Left lung (tissue), 10 donors: ENCODE measurements around the gene SRRT. TPM values are rescaled to one million over a fixed set of nuclear protein-coding genes. Genes with fewer than 3 reads are reported as not detected.

Experiments used
- ATAC-seq: fragments of 200-7000 bp; cut with Tn5 transposase; one replicate; pipeline ENCODE4 v1.9.1; 2020; ENCODE audit warnings: moderate library complexity
- DNase-seq, 4 donors: peaks; one replicate each; pipeline ENCODE4 v3.0.0-alpha.2; 2013 to 2020
- H3K27ac ChIP-seq, 2 donors: fragments of 200-600 bp; sonication (generic) in 1 of 2; one replicate each; pipeline versions ENCODE4 v1.5.0 to v1.8.0; 2020 to 2021
- H3K27me3 ChIP-seq, 2 donors: fragments of 200-600 bp; sonication (generic) in 1 of 2; one replicate each; pipeline versions ENCODE4 v1.5.0 to v1.8.0; 2020 to 2021
- H3K36me3 ChIP-seq, 2 donors: fragments of 200-600 bp; sonication (generic) in 1 of 2; one replicate each; pipeline versions ENCODE4 v1.5.0 to v1.8.0; 2020 to 2021
- H3K4me1 ChIP-seq, 2 donors: fragments of 200-600 bp; one replicate each; pipeline ENCODE4 v1.8.0; 2021
- H3K4me3 ChIP-seq, 2 donors: fragments of 200-600 bp; sonication (generic) in 1 of 2; one replicate each; pipeline versions ENCODE4 v1.5.0 to v1.8.0; 2020 to 2021; ENCODE audit warnings: mild to moderate bottlenecking in 1 of 2
- H3K9me3 ChIP-seq, 2 donors: fragments of 200-600 bp; sonication (generic) in 1 of 2; one replicate each; pipeline versions ENCODE4 v1.5.0 to v1.8.0; 2020 to 2021
- CTCF ChIP-seq, 2 donors: fragments of 200-600 bp; sonication (generic) in 1 of 2; IDR thresholded peaks; one replicate each; pipeline versions ENCODE4 v1.5.0 to v1.8.0; 2021; ENCODE audit warnings: antibody characterized with exemption in 2 of 2
- intact Hi-C, 2 donors: fragments of 100-400 bp; cut with DNase I; formaldehyde crosslinking; loops; one replicate each; pipeline versions ENCODE4 v1.11.2 to v1.14.2; 2022
- polyA plus RNA-seq, 6 donors: library from polyadenylated mRNA; unstranded; fragments of 120-200 nt; gene quantifications; one replicate each; pipeline ENCODE4 v1.2.1, GENCODE V29; 2013; ENCODE audit not compliant: insufficient read length in 6 of 6
- total RNA-seq, 2 donors: library from RNA; stranded (reverse); fragmentation: NEBNext Ultra II Directional; extraction: Animal tissue kit (Norgen Biotek cat#: 25700); gene quantifications; one replicate each; pipeline ENCODE4 v1.2.1, GENCODE V29; 2021
- donor health status: DM: no; HTN: yes; CAD: no.
- donor health status: DM: no; HTN: no; CAD: no.

SRRT gene
- total and polyA plus RNA-seq, 8 donors, result 91.4 to 232 (median 166) TPM

GRCh38 chr7:100882201-100882600 is 7.3 kb downstream of the SRRT start:
- Histone ChIP-seq H3K9me3 (no peaks in the 10 kb centered on the region), H3K4me3 (no peak overlapping the region), H3K4me1 (peaks cover 2 to 29% of the 10 kb centered on the region in 2 donors), H3K36me3 (peaks cover 4 to 92% of the 10 kb centered on the region in 2 donors), H3K27ac (no peak overlapping the region), H3K27me3 (no peaks in the 10 kb centered on the region)
- ATAC-seq (no peak), DNase-seq (peak in 1 of 4 donors; percentile 71)
- no peak for TF ChIP-seq CTCF (IDR thresholded peaks at IDR 0.05)
- intact Hi-C loops, result no loop called here

GRCh38 chr7:100882785-100883526 is 8.1 kb downstream of the SRRT start:
- ATAC-seq (no peak), DNase-seq (no peak)
- H3K27ac ChIP-seq, result no peak overlapping the region
- H3K4me3 ChIP-seq, result no peak overlapping the region
- intact Hi-C loops, result no loop called here
- H3K36me3 ChIP-seq, result peaks cover 4 to 97% of the 10 kb centered on the region in 2 donors
- H3K9me3 ChIP-seq, result no peaks in the 10 kb centered on the region
- H3K27me3 ChIP-seq, result no peaks in the 10 kb centered on the region
- TF ChIP-seq CTCF (IDR thresholded peaks at IDR 0.05), result no peak
- peaks cover 8 to 29% of the 10 kb centered on the region in 2 donors for H3K4me1 ChIP-seq

- no peak for TF ChIP-seq CTCF (IDR thresholded peaks at IDR 0.05)
- H3K27ac ChIP-seq, result no peak overlapping the region
- H3K27me3 ChIP-seq, result no peaks in the 10 kb centered on the region
- no peaks in the 10 kb centered on the region for H3K9me3 ChIP-seq
- H3K4me1 ChIP-seq, result peaks cover 21 to 29% of the 10 kb centered on the region in 2 donors
- no peak overlapping the region for H3K4me3 ChIP-seq
- ATAC-seq (no peak), DNase-seq (no peak)
- H3K36me3 ChIP-seq, result peaks cover 4 to 87% of the 10 kb centered on the region in 2 donors
- intact Hi-C loops, result no loop called here
These were observed 10.0 kb downstream of the SRRT start for GRCh38 chr7:100884736-100885439.

- Histone ChIP-seq H3K27ac (no peak overlapping the region), H3K9me3 (no peaks in the 10 kb centered on the region), H3K4me3 (no peak overlapping the region), H3K36me3 (peaks cover 4 to 82% of the 10 kb centered on the region in 2 donors), H3K4me1 (peaks cover 21 to 34% of the 10 kb centered on the region in 2 donors), H3K27me3 (peaks cover 0 to 6% of the 10 kb centered on the region in 2 donors)
- DNase-seq (no peak), ATAC-seq (no peak)
- intact Hi-C loops, result no loop called here
- no peak for TF ChIP-seq CTCF (IDR thresholded peaks at IDR 0.05)
These were observed 10.7 kb downstream of the SRRT start for GRCh38 chr7:100885440-100886141.
